Left ventricle myocardium superior (tissue), 1 donor: Measurements from ENCODE around the gene HINT2. TPM values are rescaled to one million over a fixed set of nuclear protein-coding genes. Genes with fewer than 3 reads are reported as not detected.

Experiments
- ATAC-seq: fragments of 200-7000 bp; cut with Tn5 transposase; one replicate; pipeline ENCODE4 v1.9.1; 2020; ENCODE audit warnings: mild to moderate bottlenecking, moderate library complexity
- DNase-seq: peaks from one replicate; pipeline ENCODE4 v3.0.0-alpha.2; 2020
- intact Hi-C: fragments of 100-400 bp; cut with micrococcal nuclease; formaldehyde crosslinking; loops from one replicate; pipeline ENCODE4 v1.11.0; 2022
- total RNA-seq: library from RNA; stranded (reverse); fragmentation: NEBNext Ultra II Directional; extraction: Animal tissue kit (Norgen Biotek cat#: 25700); gene quantifications from one replicate; pipeline ENCODE4 v1.2.1, GENCODE V29; 2021
- donor health status: DM: no; HTN: yes; CAD: no; lungs with severe emphysema.

The HINT2 gene
- total RNA-seq, 1 donor from 2014 or later = 75.8 TPM

GRCh38 chr9:35816708-35817107, 1.9 kb upstream of the HINT2 start:
- no peak for DNase-seq
- intact Hi-C loops = no loop called here
- no peak for ATAC-seq

GRCh38 chr9:35814106-35814840, 569 bp downstream of the HINT2 start:
- intact Hi-C loops = no loop called here
- ATAC-seq = peak; percentile 63

GRCh38 chr9:35813434-35814105, 1.3 kb downstream of the HINT2 start:
- DNase-seq (no peak), ATAC-seq (no peak)
- intact Hi-C loops = no loop called here

More at GRCh38 chr9:35814106-35814840, 569 bp downstream of the HINT2 start:
- peak; percentile 84 for DNase-seq

GRCh38 chr9:35812025-35812602, 2.7 kb downstream of the HINT2 start, which contains the start of gene SPAG8:
SPAG8 (minus strand) TSS chr9:35812262; CDS start chr9:35812147, 115 bp downstream.
- DNase-seq = peak; percentile 95
- intact Hi-C loops = no loop called here

GRCh38 chr9:35811381-35812024, 3.3 kb downstream of the HINT2 start:
- ATAC-seq (peak; percentile 3), DNase-seq (peak; percentile 63)
- intact Hi-C loops = no loop called here

More at GRCh38 chr9:35812025-35812602, 2.7 kb downstream of the HINT2 start, which contains the start of gene SPAG8:
- ATAC-seq = peak; percentile 70

GRCh38 chr9:35810122-35810521, 4.7 kb downstream of the HINT2 start:
- no peak for ATAC-seq
- intact Hi-C loops = no loop called here
- DNase-seq = no peak

GRCh38 chr9:35808433-35808832, 6.4 kb downstream of the HINT2 start:
- DNase-seq (no peak), ATAC-seq (no peak)
- intact Hi-C loops = no loop called here

GRCh38 chr9:35806101-35806500, 8.7 kb downstream of the HINT2 start:
- DNase-seq = no peak
- ATAC-seq = no peak
- intact Hi-C loops = no loop called here

- intact Hi-C loops = no loop called here
- DNase-seq = no peak
- no peak for ATAC-seq
These were observed 13.3 kb downstream of the HINT2 start for GRCh38 chr9:35801328-35802128.

GRCh38 chr9:35800530-35800929, 14.3 kb downstream of the HINT2 start:
- DNase-seq (no peak), ATAC-seq (no peak)
- intact Hi-C loops = no loop called here

GRCh38 chr9:35798658-35799374, 16.0 kb downstream of the HINT2 start:
- ATAC-seq (no peak), DNase-seq (no peak)
- intact Hi-C loops = no loop called here

GRCh38 chr9:35797311-35798109, 17.3 kb downstream of the HINT2 start:
- no peak for DNase-seq
- intact Hi-C loops = no loop called here
- no peak for ATAC-seq

GRCh38 chr9:35795695-35796094, 19.1 kb downstream of the HINT2 start:
- intact Hi-C loops = no loop called here
- DNase-seq = no peak

GRCh38 chr9:35793461-35793860, 21.4 kb downstream of the HINT2 start:
- intact Hi-C loops = no loop called here
- DNase-seq (no peak), ATAC-seq (no peak)

More at GRCh38 chr9:35795695-35796094, 19.1 kb downstream of the HINT2 start:
- ATAC-seq = no peak

GRCh38 chr9:35792826-35793225, 22.0 kb downstream of the HINT2 start:
- ATAC-seq (no peak), DNase-seq (no peak)
- intact Hi-C loops = no loop called here

- ATAC-seq = no peak
- intact Hi-C loops = no loop called here
- no peak for DNase-seq
These were observed 22.6 kb downstream of the HINT2 start for GRCh38 chr9:35792024-35792813.
